HG02763 (cell line): ENCODE measurements around the gene CFAP99.

Experiments used
- ATAC-seq: cut with Tn5 transposase; IDR thresholded peaks from one replicate; pipeline ENCODE4 v1.9.1; 2021; ENCODE audit warnings: mild to moderate bottlenecking, moderate library complexity; ENCODE audit not compliant: unreplicated experiment

CFAP99 gene

GRCh38 chr4:2390146-2390545 is 28.6 kb upstream of the CFAP99 start:
- ATAC-seq: no peak

GRCh38 chr4:2390784-2391421 is 27.9 kb upstream of the CFAP99 start:
- no peak for ATAC-seq

- ATAC-seq: peak; percentile 59
Measured at GRCh38 chr4:2393353-2394270, 25.1 kb upstream of the CFAP99 start.

- no peak for ATAC-seq
Measured at GRCh38 chr4:2394528-2394927, 24.2 kb upstream of the CFAP99 start.

- no peak for ATAC-seq
Measured at GRCh38 chr4:2395038-2395437, 23.7 kb upstream of the CFAP99 start.

GRCh38 chr4:2395584-2395983 is 23.2 kb upstream of the CFAP99 start:
- ATAC-seq: no peak

- ATAC-seq: no peak
Measured at GRCh38 chr4:2396781-2397368, 21.9 kb upstream of the CFAP99 start.

- ATAC-seq: no peak
Measured at GRCh38 chr4:2397596-2398379, 21.0 kb upstream of the CFAP99 start.

GRCh38 chr4:2399216-2399615 is 19.5 kb upstream of the CFAP99 start:
- ATAC-seq: no peak

- ATAC-seq: no peak
Measured at GRCh38 chr4:2399631-2400190, 19.0 kb upstream of the CFAP99 start.

GRCh38 chr4:2400841-2401609 is 17.7 kb upstream of the CFAP99 start:
- no peak for ATAC-seq

- ATAC-seq: no peak
Measured at GRCh38 chr4:2401610-2401983, 17.2 kb upstream of the CFAP99 start.

- ATAC-seq: no peak
Measured at GRCh38 chr4:2402048-2402842, 16.5 kb upstream of the CFAP99 start.

GRCh38 chr4:2402941-2403340 is 15.8 kb upstream of the CFAP99 start:
- no peak for ATAC-seq

- no peak for ATAC-seq
Measured at GRCh38 chr4:2406406-2406805, 12.3 kb upstream of the CFAP99 start.

GRCh38 chr4:2406920-2407319 is 11.8 kb upstream of the CFAP99 start:
- ATAC-seq: no peak

- no peak for ATAC-seq
Measured at GRCh38 chr4:2407991-2408342, 10.8 kb upstream of the CFAP99 start.

GRCh38 chr4:2408401-2408958 is 10.3 kb upstream of the CFAP99 start:
- no peak for ATAC-seq

- ATAC-seq: no peak
Measured at GRCh38 chr4:2408976-2409375, 9.8 kb upstream of the CFAP99 start.
